ENCODE measurements around the gene LPCAT4. TPM values are rescaled to one million over a fixed set of nuclear protein-coding genes. Genes with fewer than 3 reads are reported as not detected.

The LPCAT4 gene
- total and polyA plus RNA-seq, 9 of the 15 experiments (the other 6 are each of a cell fraction or from before 2014, with no cell fraction given): 7.3 to 34.3 (median 14.4) TPM

GRCh38 chr15:34337557-34338306 is 29.3 kb downstream of the LPCAT4 start, which contains the start of gene SLC12A6 (continued):
- TF ChIP-seq ETS1 (conservative IDR thresholded peaks at IDR 0.05; ENCODE audit: control insufficient read depth, low read depth, low read length) (peak; percentile 76), POLR2AphosphoS2 (IDR thresholded peaks at IDR 0.05; ENCODE audit: low read length) (peak; percentile 78; the same call in 1 of the 2 replicates), FOXP4 (CRISPR knock-in tag; IDR thresholded peaks at IDR 0.05; ENCODE audit: borderline replicate concordance) (peak; percentile 88; the same call in 1 of the 2 replicates), RB1 (IDR thresholded peaks at IDR 0.05; ENCODE audit: low read depth) (peak; percentile 89), ZNF224 (CRISPR knock-in tag; IDR thresholded peaks at IDR 0.05) (no peak), GABPB1 (CRISPR knock-in tag; IDR thresholded peaks at IDR 0.05) (peak; percentile 20; the same call in 1 of the 2 replicates), NFE2L1 (tag; IDR thresholded peaks at IDR 0.05; ENCODE audit: borderline replicate concordance, low read depth) (no peak), ZBTB11 (CRISPR knock-in tag; IDR thresholded peaks at IDR 0.05) (peak in 1 of 3 experiments; percentile 31; a peak in 1 of 6 replicates), CREM (IDR thresholded peaks at IDR 0.05; ENCODE audit: low read depth) (peak; percentile 85), CTCFL (IDR thresholded peaks at IDR 0.05; ENCODE audit: borderline replicate concordance, insufficient read depth, low read depth, low read length, poor library complexity, severe bottlenecking) (no peak), POLR2AphosphoS5 (IDR thresholded peaks at IDR 0.05; ENCODE audit: control insufficient read depth, insufficient read depth, low read depth, low read length) (peak; percentile 56; the same call in 1 of the 2 replicates), SIX5 (IDR thresholded peaks at IDR 0.05; ENCODE audit: borderline replicate concordance in 1 of 2, insufficient read depth in 1 of 2, low read depth in 1 of 2, low read length in 2 of 2) (peak; percentile 51 to 64; a peak in 3 of 4 replicates), SPI1 (IDR thresholded peaks at IDR 0.05; ENCODE audit: borderline replicate concordance, low read depth, low read length) (peak; percentile 63; the same call in 1 of the 2 replicates), HMGN3 (IDR thresholded peaks at IDR 0.05; ENCODE audit: borderline replicate concordance, extremely low read depth, insufficient read length, low read depth, low read length) (peak; percentile 84), CREB1 (IDR thresholded peaks at IDR 0.05) (peak; percentile 79), CREB1 (CRISPR knock-in tag; IDR thresholded peaks at IDR 0.05) (peak; percentile 55)

Data from K562 (cell line).